Measurements from ENCODE around the gene PLEKHA1. TPM values are rescaled to one million over a fixed set of nuclear protein-coding genes. Genes with fewer than 3 reads are reported as not detected.

The PLEKHA1 gene
- total RNA-seq, 2 donors from 2014 or later, result 28.9 to 31.6 TPM

DNA sequence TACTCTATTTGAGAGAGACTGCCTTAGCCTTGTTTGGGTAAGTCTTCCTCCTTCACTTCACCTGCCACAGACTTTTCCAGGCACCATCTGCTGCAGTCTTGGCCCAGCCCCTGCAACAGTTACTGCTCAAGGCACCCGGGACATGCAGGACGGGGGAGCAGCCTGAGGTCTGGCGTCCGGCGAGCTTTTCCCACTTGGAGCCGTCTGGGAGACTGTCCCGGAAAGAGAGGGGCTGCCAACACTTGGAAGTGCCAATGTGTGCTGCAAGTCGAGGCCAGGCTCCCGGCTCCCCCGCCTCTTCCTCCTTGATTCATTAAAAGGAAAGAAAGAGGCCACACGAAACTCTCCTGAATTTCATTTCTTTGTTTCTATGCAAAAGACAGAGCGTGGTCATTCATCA lies 100.6 kb downstream of the PLEKHA1 start:
- H3K4me3 ChIP-seq, result peak overlapping the region in 1 of 2 donors; percentile 10
- peak; percentile 82 for DNase-seq (ENCODE audit: low spot score)
- peak overlapping the region; percentile 57 to 60 for H3K27ac ChIP-seq

DNA sequence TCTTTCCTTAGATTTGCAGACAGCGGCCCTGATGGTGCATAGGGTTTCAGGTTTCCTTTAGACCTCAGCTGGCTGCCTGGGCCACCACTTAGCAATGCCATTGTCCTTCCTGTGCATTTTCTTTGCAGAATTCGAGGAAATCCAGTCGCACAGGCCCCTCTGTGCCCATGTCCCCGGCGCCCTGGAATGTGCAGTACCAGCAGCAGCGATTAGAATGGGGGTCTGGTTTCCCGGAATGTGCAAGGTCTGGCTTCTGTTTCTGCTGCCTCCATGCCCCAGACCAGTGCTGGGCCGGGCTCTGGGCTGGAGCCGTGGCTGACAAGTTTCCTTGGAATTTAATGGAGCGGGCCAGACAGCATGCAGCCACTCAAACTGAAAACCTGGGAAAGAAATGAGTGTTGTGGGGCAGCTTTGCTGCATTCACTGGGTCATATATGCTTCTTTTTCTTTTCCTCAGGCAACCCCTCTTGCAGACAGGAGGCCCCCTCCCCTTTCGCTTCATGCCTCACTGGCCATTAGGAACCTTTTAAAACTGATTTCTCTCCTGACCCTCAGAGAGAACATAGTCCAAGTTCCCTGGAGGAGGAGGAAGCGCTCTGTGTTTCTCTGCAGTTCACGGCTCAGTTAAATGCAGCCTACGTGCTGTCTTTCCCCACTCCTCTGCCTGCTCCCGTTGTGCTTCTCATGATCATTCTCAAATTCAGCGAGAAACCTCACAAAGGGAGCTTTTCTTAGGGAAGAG lies 101.3 kb downstream of the PLEKHA1 start:
- Histone ChIP-seq H3K4me3 (peak overlapping the region in 1 of 2 donors; percentile 10), H3K9me3 (no peaks in the 10 kb centered on the region), H3K4me1 (peaks cover 0 to 39% of the 10 kb centered on the region in 2 donors), H3K27ac (peak overlapping the region; percentile 57 to 60), H3K27me3 (no peaks in the 10 kb centered on the region), H3K36me3 (no peaks in the 10 kb centered on the region)
- TF ChIP-seq, protein P1, sequence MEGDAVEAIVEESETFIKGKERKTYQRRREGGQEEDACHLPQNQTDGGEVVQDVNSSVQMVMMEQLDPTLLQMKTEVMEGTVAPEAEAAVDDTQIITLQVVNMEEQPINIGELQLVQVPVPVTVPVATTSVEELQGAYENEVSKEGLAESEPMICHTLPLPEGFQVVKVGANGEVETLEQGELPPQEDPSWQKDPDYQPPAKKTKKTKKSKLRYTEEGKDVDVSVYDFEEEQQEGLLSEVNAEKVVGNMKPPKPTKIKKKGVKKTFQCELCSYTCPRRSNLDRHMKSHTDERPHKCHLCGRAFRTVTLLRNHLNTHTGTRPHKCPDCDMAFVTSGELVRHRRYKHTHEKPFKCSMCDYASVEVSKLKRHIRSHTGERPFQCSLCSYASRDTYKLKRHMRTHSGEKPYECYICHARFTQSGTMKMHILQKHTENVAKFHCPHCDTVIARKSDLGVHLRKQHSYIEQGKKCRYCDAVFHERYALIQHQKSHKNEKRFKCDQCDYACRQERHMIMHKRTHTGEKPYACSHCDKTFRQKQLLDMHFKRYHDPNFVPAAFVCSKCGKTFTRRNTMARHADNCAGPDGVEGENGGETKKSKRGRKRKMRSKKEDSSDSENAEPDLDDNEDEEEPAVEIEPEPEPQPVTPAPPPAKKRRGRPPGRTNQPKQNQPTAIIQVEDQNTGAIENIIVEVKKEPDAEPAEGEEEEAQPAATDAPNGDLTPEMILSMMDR (IDR thresholded peaks at IDR 0.05), result no peak
- no peak for DNase-seq (ENCODE audit: low spot score)

More for the DNA sequence above, 100.6 kb downstream of the PLEKHA1 start:
- TF ChIP-seq, protein P1 (IDR thresholded peaks at IDR 0.05), result no peak
- H3K27me3 ChIP-seq, result no peaks in the 10 kb centered on the region
- H3K36me3 ChIP-seq, result no peaks in the 10 kb centered on the region
- H3K4me1 ChIP-seq, result peaks cover 0 to 43% of the 10 kb centered on the region in 2 donors
- H3K9me3 ChIP-seq, result no peaks in the 10 kb centered on the region

DNA sequence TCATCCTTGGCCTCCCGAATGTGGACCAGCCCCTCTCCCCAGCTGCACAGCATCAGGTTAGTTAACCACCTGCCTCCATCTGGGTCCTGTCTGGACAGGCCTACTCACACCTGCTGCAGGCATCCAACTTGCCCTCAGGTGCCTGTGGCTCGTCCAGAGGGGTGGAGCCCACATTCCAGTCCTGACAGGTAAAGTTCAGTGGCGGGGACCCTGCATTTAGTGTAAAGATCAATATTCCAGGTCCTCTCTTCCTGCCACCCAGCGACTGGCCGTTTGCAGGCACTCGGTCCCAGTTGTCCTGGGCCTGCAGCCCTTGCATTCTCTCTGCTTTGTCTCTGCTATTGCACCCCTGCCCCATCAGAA lies 101.8 kb downstream of the PLEKHA1 start:
- H3K4me1 ChIP-seq, result peaks cover 0 to 34% of the 10 kb centered on the region in 2 donors
- H3K9me3 ChIP-seq, result no peaks in the 10 kb centered on the region
- no peaks in the 10 kb centered on the region for H3K27me3 ChIP-seq
- H3K4me3 ChIP-seq, result no peak overlapping the region
- H3K36me3 ChIP-seq, result no peaks in the 10 kb centered on the region
- no peak for DNase-seq (ENCODE audit: low spot score)
- no peak overlapping the region for H3K27ac ChIP-seq
- TF ChIP-seq, protein P1 (IDR thresholded peaks at IDR 0.05), result no peak

- Histone ChIP-seq H3K4me1 (peaks cover 0 to 30% of the 10 kb centered on the region in 2 donors), H3K27ac (no peak overlapping the region), H3K4me3 (no peak overlapping the region), H3K9me3 (no peaks in the 10 kb centered on the region), H3K36me3 (no peaks in the 10 kb centered on the region), H3K27me3 (no peaks in the 10 kb centered on the region)
- no peak for DNase-seq (ENCODE audit: low spot score)
- TF ChIP-seq, protein P1 (IDR thresholded peaks at IDR 0.05), result no peak
These were observed 102.9 kb downstream of the PLEKHA1 start for GRCh38 chr10:122477436-122477835.

DNA sequence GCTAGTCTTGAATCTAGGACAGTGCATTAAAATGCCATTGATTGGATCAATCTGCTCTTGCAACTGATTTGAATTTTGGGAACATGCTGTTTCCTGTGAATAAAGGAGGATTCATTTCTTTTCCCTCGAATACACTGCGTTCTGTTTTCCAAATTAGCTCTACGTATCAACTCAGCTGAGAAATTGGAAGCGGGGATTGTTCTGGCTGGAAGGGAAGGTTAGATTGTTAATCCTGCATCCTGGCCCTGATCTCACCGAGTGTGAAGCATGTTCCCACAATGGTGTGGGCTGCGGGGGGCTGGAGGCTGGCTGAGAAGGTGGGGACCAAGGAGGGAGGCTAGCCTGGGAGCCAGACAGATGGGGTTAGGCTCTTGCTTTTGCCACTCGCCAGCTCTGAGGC lies 104.5 kb downstream of the PLEKHA1 start:
- DNase-seq (ENCODE audit: low spot score), result no peak
- H3K27ac ChIP-seq, result no peak overlapping the region
- H3K36me3 ChIP-seq, result no peaks in the 10 kb centered on the region
- H3K27me3 ChIP-seq, result no peaks in the 10 kb centered on the region
- TF ChIP-seq, protein P1 (IDR thresholded peaks at IDR 0.05), result no peak
- peaks cover 0 to 24% of the 10 kb centered on the region in 2 donors for H3K4me1 ChIP-seq
- no peaks in the 10 kb centered on the region for H3K9me3 ChIP-seq
- H3K4me3 ChIP-seq, result no peak overlapping the region
